Measurements from ENCODE around the gene ARHGEF3.

The ARHGEF3 gene

GRCh38 chr3:56818156-56818985 is 16.6 kb upstream of the ARHGEF3 start:
- TF ChIP-seq, protein P1, sequence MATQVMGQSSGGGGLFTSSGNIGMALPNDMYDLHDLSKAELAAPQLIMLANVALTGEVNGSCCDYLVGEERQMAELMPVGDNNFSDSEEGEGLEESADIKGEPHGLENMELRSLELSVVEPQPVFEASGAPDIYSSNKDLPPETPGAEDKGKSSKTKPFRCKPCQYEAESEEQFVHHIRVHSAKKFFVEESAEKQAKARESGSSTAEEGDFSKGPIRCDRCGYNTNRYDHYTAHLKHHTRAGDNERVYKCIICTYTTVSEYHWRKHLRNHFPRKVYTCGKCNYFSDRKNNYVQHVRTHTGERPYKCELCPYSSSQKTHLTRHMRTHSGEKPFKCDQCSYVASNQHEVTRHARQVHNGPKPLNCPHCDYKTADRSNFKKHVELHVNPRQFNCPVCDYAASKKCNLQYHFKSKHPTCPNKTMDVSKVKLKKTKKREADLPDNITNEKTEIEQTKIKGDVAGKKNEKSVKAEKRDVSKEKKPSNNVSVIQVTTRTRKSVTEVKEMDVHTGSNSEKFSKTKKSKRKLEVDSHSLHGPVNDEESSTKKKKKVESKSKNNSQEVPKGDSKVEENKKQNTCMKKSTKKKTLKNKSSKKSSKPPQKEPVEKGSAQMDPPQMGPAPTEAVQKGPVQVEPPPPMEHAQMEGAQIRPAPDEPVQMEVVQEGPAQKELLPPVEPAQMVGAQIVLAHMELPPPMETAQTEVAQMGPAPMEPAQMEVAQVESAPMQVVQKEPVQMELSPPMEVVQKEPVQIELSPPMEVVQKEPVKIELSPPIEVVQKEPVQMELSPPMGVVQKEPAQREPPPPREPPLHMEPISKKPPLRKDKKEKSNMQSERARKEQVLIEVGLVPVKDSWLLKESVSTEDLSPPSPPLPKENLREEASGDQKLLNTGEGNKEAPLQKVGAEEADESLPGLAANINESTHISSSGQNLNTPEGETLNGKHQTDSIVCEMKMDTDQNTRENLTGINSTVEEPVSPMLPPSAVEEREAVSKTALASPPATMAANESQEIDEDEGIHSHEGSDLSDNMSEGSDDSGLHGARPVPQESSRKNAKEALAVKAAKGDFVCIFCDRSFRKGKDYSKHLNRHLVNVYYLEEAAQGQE (IDR thresholded peaks at IDR 0.05; ENCODE audit: insufficient replicate concordance, low read depth): no peak
- TF ChIP-seq SPI1 (IDR thresholded peaks at IDR 0.05; ENCODE audit: borderline replicate concordance, low read depth) (no peak), POLR2AphosphoS5 (IDR thresholded peaks at IDR 0.05; ENCODE audit: low read depth) (no peak), GABPA (IDR thresholded peaks at IDR 0.05; ENCODE audit: low read depth) (no peak), CTCF (IDR thresholded peaks at IDR 0.05; ENCODE audit: insufficient read depth, low read length) (no peak)
- Histone ChIP-seq H3K27ac (replicated peaks) (no peak overlapping the region), H3K4me3 (replicated peaks; ENCODE audit: insufficient read depth, low read length) (no peak overlapping the region), H3K27me3 (ENCODE audit: insufficient read depth, poor library complexity, severe bottlenecking) (no peaks in the 10 kb centered on the region)
- DNase-seq (ENCODE audit: low read depth in 1 of 2, low spot score in 1 of 2): no peak

GRCh38 chr3:56817646-56818045 is 15.9 kb upstream of the ARHGEF3 start:
- Histone ChIP-seq H3K27ac (replicated peaks) (no peak overlapping the region), H3K4me3 (replicated peaks; ENCODE audit: insufficient read depth, low read length) (no peak overlapping the region), H3K27me3 (ENCODE audit: insufficient read depth, poor library complexity, severe bottlenecking) (peaks cover 2% of the 10 kb centered on the region)
- DNase-seq (ENCODE audit: low read depth in 1 of 2, low spot score in 1 of 2): no peak
- no peak for TF ChIP-seq SPI1 (IDR thresholded peaks at IDR 0.05; ENCODE audit: borderline replicate concordance, low read depth)
- no peak for TF ChIP-seq CTCF (IDR thresholded peaks at IDR 0.05; ENCODE audit: insufficient read depth, low read length)
- no peak for TF ChIP-seq POLR2AphosphoS5 (IDR thresholded peaks at IDR 0.05; ENCODE audit: low read depth)
- TF ChIP-seq, protein P1 (IDR thresholded peaks at IDR 0.05; ENCODE audit: insufficient replicate concordance, low read depth): no peak
- no peak for TF ChIP-seq GABPA (IDR thresholded peaks at IDR 0.05; ENCODE audit: low read depth)

DNA sequence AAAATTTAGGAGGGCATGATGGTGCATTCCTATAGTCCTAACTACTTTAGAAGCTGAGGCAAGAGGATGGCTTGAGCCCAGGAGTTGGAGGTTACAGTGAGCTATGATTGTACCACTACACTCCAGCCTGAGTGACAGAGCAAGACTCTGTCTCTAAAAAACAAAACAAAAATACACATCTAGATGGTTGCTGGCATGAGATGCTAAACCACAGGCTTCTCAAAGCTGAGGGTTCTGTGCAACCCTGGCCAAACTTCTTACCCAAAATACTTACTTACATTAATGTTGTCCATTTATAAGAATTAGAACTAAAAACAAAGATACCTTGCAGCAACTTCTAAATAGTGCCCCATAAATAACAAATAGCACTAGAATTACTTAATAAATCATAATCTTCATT is 14.3 kb upstream of the ARHGEF3 start:
- Histone ChIP-seq H3K27me3 (ENCODE audit: insufficient read depth, poor library complexity, severe bottlenecking) (peaks cover 7% of the 10 kb centered on the region), H3K4me3 (replicated peaks; ENCODE audit: insufficient read depth, low read length) (no peak overlapping the region), H3K27ac (replicated peaks) (no peak overlapping the region)
- DNase-seq (ENCODE audit: low read depth in 1 of 2, low spot score in 1 of 2): no peak
- TF ChIP-seq GABPA (IDR thresholded peaks at IDR 0.05; ENCODE audit: low read depth) (no peak), CTCF (IDR thresholded peaks at IDR 0.05; ENCODE audit: insufficient read depth, low read length) (no peak), POLR2AphosphoS5 (IDR thresholded peaks at IDR 0.05; ENCODE audit: low read depth) (no peak), SPI1 (IDR thresholded peaks at IDR 0.05; ENCODE audit: borderline replicate concordance, low read depth) (no peak)
- TF ChIP-seq, protein P1 (IDR thresholded peaks at IDR 0.05; ENCODE audit: insufficient replicate concordance, low read depth): no peak
